GM19468 (cell line): ENCODE results near the gene MAP2K2.
"Not testable (repeated sequence)": the region's sequence is repeated elsewhere in the genome, so short reads cannot be mapped to it uniquely, and the experiment has no call there.

ENCODE experiments used
- ATAC-seq: cut with Tn5 transposase; IDR thresholded peaks from one replicate; pipeline ENCODE4 v1.9.1; 2021; ENCODE audit warnings: mild to moderate bottlenecking, moderate library complexity, moderate number of reproducible peaks; ENCODE audit not compliant: unreplicated experiment; ENCODE audit errors: extremely low read depth

Gene MAP2K2

GRCh38 chr19:4134351-4134750 lies 10.4 kb upstream of the MAP2K2 start:
- no peak for ATAC-seq

GRCh38 chr19:4130744-4131438 lies 7.0 kb upstream of the MAP2K2 start:
- ATAC-seq, result no peak

DNA sequence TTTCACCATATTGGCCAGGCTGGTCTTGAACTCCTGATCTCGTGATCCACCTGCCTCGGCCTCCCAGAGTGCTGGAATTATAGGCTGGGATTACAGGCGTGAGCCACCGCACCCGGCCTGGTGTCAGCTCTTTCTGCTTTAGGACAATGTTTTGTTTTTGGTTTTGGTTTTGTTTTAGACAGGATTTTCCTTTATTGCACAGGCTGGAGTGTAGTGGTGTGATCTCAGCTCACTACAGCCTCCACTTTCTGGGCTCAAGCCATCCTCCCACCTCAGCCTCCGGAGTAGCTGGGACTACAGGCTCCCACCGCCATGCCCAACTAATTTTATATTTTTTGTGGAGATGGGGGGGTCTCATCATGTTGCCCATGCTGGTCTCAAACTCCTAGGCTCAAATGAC lies 5.1 kb upstream of the MAP2K2 start:
- ATAC-seq, result not testable (repeated sequence)

DNA sequence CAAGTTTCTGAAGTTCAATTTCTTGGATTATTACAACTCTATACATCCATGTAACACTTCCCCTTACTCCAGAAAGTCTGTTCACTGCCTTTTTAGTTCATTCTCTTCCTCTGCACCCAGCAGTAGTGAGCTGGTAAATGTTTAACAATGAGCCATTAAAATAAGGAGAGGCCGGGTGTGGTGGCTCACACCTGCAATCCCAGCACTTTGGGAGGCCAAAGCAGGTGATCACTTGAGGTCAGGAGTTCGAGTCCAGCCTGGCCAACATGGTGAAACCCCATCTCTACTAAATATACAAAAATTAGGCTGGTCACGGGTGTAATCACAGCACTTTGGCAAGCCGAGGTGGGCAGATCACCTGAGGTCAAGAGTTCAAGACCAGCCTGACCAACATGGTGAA lies 3.4 kb upstream of the MAP2K2 start:
- ATAC-seq, result not testable (repeated sequence)

GRCh38 chr19:4124638-4125037 lies 716 bp upstream of the MAP2K2 start:
- ATAC-seq, result no peak

- ATAC-seq, result no peak
Measured at GRCh38 chr19:4122480-4122879, 1.4 kb downstream of the MAP2K2 start.

DNA sequence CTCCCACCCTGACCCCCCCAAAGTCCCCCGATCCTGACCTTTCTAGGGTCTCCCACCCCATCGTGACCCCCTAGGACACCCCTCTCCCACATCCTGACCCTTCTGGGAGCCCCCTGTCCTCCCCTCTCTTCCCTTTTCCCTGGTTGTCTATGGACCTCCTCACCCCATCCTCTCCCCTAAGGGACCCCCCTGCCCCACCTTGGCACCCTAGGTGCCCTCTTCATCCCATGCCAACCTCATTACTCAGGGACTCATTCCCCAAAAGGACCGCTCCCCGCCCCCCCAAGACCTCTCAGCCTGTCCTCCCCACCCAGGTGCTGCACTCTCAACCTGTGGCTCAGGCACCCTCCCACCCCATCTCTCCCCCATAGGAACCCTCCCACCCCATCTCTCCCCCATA lies 2.1 kb downstream of the MAP2K2 start:
- no peak for ATAC-seq

GRCh38 chr19:4121273-4121612 lies 2.7 kb downstream of the MAP2K2 start:
- no peak for ATAC-seq

DNA sequence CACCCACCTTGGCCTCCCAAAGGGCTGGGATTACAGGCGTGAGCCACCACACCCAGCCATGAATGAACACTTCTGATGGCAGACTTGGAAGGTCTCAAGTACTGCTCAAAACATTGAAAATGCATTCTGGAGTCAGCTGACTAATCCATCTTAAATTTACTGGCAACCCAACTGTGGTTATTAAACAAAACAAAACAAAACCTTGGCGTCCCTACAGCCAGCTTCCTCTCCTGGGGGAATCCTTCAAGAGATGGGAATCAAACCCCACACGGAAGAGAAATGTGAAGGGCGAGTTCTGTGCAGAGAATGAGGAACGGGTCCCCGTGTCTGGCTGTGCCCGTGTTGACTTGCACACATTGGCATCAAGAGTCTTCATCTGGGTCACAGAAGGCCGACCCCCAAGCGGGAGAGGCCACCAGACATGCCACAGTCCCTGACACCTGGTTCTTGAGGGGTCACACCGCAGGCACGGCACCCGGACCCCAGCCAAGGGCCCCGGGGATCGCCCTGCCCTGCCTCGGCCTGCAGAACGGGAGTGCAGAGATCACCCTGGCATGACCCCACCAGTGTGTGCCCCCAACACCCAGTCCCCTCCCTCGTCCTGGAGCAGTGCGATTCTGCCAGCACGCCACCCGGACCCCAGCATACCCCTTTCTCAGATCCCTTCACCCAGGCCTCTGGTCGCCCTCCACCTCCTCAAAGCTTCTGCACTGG lies 3.2 kb downstream of the MAP2K2 start:
- no peak for ATAC-seq

- ATAC-seq, result no peak
Measured at GRCh38 chr19:4119763-4120162, 4.2 kb downstream of the MAP2K2 start.

- no peak for ATAC-seq
Measured at GRCh38 chr19:4115818-4116385, 8.0 kb downstream of the MAP2K2 start.

DNA sequence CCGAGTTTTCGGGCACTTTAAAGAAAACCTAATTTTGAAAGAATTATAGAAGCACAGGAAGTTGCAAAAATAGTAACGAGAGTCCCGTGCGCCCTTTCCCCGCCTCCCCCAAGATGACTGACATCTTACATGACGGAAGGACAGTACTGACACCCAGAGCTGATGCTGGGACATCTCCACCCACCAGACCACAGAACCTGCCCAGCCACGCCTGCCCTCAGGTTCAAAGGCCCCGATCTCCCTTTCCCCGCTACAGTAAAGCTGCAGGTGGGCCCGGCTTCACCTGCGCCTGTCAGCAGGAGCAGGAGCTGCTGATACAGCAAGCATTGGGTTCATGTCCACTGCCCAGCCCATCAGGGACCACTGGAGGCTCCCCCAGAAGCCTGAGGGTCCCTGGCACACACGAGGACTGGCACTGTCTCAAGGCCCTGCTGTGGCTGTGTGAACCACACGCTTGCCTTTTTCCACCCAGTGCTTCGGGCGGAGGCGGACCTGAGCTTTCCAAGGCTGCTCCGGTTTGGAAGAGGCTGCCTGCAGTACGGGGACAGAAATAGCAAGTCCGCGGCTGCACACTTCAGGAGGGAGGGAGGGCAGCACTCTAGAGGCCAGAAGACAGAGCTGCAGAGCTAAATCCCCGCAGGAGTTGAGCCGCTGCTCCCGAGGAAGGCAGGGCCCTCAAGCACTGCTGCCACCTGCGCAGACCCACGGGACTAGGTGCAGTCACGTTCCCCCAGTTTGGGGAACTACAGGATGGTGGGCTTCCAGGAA lies 8.7 kb downstream of the MAP2K2 start:
- ATAC-seq, result no peak

DNA sequence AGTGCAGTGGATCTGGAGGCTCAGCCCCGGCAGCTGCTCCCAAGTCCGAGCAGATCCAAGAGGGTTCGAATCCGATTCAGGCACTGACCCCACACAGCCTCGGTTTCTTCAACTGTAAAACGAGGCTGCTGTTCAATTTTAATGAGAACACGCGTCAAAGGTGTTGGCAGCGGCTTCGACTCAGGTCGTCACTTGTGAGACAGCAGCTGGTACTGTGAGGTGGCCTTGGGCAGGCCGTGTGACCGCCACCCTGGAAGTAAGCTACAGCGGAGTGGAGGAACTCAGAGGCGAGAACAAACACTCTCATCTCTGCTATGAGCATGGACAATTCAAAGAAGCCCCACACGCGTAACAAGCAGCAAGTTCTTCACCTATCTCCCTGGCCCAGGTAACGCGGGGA lies 9.7 kb downstream of the MAP2K2 start:
- ATAC-seq, result no peak

DNA sequence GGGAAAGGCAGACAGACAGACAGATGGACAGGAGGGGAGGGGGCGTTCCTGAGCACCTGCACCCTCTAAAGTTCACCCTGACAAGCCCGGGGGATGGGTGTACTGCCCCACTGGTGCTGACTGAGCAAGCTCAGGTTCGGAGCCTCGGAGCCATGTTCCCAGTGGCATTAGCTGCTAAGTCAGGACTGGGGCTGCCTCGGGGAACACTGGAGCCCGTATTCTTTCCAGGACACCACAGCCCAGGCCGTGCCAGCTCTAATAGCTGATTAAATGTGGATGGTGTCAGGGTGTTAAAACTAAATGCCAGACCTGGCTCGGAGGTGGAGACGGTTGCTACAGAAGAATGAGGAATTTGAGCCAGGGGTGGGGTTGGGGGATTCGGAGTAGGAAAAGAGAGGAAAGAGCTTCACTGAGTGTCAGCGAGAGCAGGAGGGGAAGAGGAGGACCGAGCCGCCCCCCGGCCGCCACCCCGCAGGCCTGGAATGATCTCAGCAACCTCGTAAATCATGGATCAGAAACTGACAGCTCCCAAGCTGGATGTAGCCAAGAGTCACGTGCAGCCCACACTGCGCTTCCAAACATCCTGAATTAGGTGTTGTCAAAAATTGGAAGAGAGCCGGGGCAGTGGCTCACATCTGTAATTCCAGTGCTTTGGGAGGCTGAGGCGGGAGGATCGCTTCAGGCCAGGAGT lies 10.4 kb downstream of the MAP2K2 start:
- ATAC-seq, result no peak

GRCh38 chr19:4112367-4112766 lies 11.6 kb downstream of the MAP2K2 start:
- no peak for ATAC-seq

- no peak for ATAC-seq
Measured at GRCh38 chr19:4109626-4109945, 14.3 kb downstream of the MAP2K2 start.

DNA sequence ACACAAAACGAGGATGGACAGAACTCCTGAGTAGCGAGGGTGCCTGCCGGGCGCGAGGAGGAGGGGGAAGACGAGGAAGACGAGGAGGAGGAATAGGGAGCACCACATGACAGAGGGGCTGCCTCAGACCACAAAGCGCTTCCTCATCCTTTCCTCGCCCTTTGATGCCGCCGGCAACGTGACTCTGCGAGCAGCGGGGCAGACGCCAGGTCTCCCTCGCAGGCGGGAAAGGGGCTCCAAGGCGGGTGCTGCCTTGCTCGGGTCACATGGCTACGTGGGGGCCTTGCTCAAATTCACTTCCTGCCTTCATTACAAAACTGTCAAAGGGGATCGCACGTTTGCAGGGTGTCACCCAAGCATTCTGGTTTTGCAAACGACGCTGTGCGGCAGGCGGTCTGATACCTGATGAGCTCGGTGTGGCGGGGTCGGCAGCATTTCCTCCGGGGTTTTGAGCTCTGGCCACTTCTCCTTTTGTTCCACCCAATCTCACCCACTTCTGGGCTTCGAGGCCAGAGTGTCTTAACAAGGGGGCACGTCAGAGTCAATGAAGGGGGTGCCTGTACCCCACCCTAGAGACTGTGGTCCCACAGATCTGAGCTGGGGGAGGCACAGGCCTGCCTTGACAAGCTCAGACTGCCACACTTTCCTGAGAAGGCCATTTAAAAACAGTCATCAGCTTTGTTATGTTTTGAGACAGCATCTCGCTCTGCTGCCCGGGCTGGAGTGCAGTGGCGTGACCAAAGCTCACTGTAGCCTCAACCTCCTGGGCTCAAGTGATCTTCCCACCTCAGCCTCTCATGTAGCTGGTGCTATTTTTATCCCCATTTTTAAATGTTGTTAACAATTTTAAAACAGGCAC lies 14.9 kb downstream of the MAP2K2 start:
- ATAC-seq, result no peak

DNA sequence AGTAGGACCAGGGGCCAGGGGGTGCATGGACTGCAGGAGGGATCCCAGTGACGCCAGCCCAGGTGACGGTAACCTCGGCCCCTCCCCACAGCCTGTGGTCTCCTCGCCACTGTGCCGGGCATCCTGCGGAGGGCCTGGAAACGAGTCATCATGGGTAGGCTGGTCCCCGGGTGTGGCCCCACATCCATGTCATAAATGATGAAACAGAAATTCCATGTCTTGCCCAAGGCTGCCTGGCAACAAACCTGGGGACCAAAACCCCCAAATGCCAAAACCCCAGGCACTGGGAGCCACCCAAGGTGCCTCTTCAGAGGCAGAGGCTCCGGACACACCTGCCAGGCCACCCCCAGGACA lies 20.9 kb downstream of the MAP2K2 start:
- ATAC-seq, result no peak

DNA sequence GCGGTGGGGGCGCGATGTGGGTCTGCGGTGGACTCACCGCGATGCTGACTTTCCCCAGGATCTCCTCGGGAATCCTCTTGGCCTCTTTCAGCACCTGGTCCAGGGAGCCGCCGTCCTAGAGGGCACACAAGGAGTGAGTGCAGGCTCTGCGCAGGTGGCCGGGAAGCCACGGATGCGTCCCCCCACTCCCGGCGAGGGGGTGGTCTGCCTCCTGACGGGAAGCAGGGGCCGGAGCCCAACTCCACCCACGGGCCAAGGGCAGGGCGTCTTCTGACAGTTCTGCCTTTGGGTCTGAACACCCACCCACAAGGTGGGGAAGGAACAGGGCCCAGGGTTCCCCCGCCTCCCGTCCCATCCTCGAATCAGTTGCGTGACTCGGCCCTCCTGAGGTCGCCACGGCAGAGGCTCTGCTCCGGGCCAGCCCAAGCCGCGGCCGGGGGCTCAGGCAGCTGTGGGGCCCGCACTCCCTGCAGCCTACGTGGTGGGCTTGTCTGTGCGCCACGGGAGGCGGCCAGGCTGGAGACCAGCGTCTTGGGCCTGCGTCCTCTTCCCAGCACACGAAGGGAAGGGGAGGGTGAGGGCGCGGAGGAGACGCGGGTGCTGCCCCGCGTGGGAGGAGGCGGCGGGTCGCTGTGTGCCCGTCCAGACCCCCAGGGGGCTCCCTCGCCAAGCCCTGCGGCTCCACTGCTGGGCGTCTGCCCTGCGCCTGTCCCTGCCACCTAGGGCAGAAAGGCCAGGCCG lies 21.4 kb downstream of the MAP2K2 start:
- no peak for ATAC-seq
